OCI-LY3 (cell line): ENCODE measurements around the gene EPHA6.

Source experiments
- CTCF ChIP-seq: fragments of 200-600, 300-600 bp; sonication (generic); IDR thresholded peaks from 2 replicates; pipeline ENCODE4 v1.5.1; 2014; ENCODE audit warnings: antibody characterized with exemption, low read length, low read depth
- EZH2phosphoT487 ChIP-seq: fragments of 200-600 bp; shearing (Covaris generic); IDR thresholded peaks from 2 replicates; pipeline ENCODE4 v1.6.1; 2018; ENCODE audit warnings: antibody characterized with exemption, mixed run types, low read depth

DNA sequence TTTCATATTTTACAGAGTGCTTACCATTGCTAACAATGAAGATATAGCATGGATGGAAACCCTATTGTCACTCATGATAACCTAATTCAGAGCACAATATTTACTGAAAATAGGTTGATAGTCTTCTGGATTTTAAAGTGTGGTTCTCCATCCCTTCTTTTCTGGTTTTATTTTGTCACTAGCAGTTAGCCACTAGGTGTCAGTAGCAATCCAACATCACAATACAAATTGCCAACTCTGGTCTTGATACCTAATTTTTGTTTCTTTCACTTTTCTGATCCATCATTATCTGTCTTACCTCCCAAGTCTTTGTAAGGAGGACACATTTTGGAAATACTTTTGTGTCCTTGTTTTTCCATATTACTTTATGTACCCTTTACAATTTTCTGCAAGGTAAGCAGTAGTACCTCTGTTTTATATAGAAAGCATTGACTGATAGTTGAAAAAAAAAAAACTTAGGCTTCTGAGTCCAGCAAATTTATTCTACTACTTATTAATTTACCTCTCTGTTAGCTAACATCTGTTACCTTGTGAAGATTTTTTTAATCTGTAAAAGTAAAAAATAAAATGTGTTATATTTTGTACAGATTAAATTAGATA, 979.1 kb downstream of the EPHA6 start:
- TF ChIP-seq EZH2phosphoT487 (no peak), CTCF (peak; percentile 86)
